Measurements from ENCODE around the gene CEP295NL. TPM values are rescaled to one million over a fixed set of nuclear protein-coding genes. Genes with fewer than 3 reads are reported as not detected.
A peak's percentile ranks its signal among the peaks of the same experiment; 100 is the strongest.

Gene CEP295NL
- total and polyA plus RNA-seq, 2 of the 13 experiments (the other 11 are each of a cell fraction or from before 2014, with no cell fraction given): not detected

GRCh38 chr17:78925662-78926555 is 22.9 kb upstream of the CEP295NL start (continued):
- TF ChIP-seq, protein P1, sequence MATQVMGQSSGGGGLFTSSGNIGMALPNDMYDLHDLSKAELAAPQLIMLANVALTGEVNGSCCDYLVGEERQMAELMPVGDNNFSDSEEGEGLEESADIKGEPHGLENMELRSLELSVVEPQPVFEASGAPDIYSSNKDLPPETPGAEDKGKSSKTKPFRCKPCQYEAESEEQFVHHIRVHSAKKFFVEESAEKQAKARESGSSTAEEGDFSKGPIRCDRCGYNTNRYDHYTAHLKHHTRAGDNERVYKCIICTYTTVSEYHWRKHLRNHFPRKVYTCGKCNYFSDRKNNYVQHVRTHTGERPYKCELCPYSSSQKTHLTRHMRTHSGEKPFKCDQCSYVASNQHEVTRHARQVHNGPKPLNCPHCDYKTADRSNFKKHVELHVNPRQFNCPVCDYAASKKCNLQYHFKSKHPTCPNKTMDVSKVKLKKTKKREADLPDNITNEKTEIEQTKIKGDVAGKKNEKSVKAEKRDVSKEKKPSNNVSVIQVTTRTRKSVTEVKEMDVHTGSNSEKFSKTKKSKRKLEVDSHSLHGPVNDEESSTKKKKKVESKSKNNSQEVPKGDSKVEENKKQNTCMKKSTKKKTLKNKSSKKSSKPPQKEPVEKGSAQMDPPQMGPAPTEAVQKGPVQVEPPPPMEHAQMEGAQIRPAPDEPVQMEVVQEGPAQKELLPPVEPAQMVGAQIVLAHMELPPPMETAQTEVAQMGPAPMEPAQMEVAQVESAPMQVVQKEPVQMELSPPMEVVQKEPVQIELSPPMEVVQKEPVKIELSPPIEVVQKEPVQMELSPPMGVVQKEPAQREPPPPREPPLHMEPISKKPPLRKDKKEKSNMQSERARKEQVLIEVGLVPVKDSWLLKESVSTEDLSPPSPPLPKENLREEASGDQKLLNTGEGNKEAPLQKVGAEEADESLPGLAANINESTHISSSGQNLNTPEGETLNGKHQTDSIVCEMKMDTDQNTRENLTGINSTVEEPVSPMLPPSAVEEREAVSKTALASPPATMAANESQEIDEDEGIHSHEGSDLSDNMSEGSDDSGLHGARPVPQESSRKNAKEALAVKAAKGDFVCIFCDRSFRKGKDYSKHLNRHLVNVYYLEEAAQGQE (IDR thresholded peaks at IDR 0.05; ENCODE audit: borderline replicate concordance in 1 of 2, low read depth in 1 of 2, low read length in 2 of 2): no peak; a peak in 1 of 4 replicates
- TF ChIP-seq SIX1 (CRISPR knock-in tag; IDR thresholded peaks at IDR 0.05; ENCODE audit: borderline replicate concordance) (no peak), RORA (CRISPR knock-in tag; IDR thresholded peaks at IDR 0.05) (no peak), SPEN (CRISPR knock-in tag; IDR thresholded peaks at IDR 0.05; ENCODE audit: low read depth) (0 out of 2 replicates have a peak, but pooled peaks have one; percentile 17), CBX2 (IDR thresholded peaks at IDR 0.05; ENCODE audit: low read depth, low read length) (no peak), CBX2 (CRISPR knock-in tag; IDR thresholded peaks at IDR 0.05; ENCODE audit: low read depth) (no peak), TERF1 (CRISPR knock-in tag; IDR thresholded peaks at IDR 0.05) (no peak), ZNF788 (CRISPR knock-in tag; IDR thresholded peaks at IDR 0.05; ENCODE audit: borderline replicate concordance) (peak; percentile 36; the same call in 1 of the 2 replicates), POGZ (CRISPR knock-in tag; IDR thresholded peaks at IDR 0.05) (no peak; the same call in 1 of the 2 replicates), HNRNPL (IDR thresholded peaks at IDR 0.05; ENCODE audit: low read depth, low read length) (peak; percentile 66; the same call in 1 of the 2 replicates), KAT8 (CRISPR knock-in tag; IDR thresholded peaks at IDR 0.05) (no peak), SIX4 (CRISPR knock-in tag; IDR thresholded peaks at IDR 0.05) (no peak), ZNF574 (CRISPR knock-in tag; IDR thresholded peaks at IDR 0.05) (no peak), NFRKB (IDR thresholded peaks at IDR 0.05) (no peak), ZNF235 (CRISPR knock-in tag; IDR thresholded peaks at IDR 0.05; ENCODE audit: borderline replicate concordance) (no peak)
- TF ChIP-seq, protein P2, sequence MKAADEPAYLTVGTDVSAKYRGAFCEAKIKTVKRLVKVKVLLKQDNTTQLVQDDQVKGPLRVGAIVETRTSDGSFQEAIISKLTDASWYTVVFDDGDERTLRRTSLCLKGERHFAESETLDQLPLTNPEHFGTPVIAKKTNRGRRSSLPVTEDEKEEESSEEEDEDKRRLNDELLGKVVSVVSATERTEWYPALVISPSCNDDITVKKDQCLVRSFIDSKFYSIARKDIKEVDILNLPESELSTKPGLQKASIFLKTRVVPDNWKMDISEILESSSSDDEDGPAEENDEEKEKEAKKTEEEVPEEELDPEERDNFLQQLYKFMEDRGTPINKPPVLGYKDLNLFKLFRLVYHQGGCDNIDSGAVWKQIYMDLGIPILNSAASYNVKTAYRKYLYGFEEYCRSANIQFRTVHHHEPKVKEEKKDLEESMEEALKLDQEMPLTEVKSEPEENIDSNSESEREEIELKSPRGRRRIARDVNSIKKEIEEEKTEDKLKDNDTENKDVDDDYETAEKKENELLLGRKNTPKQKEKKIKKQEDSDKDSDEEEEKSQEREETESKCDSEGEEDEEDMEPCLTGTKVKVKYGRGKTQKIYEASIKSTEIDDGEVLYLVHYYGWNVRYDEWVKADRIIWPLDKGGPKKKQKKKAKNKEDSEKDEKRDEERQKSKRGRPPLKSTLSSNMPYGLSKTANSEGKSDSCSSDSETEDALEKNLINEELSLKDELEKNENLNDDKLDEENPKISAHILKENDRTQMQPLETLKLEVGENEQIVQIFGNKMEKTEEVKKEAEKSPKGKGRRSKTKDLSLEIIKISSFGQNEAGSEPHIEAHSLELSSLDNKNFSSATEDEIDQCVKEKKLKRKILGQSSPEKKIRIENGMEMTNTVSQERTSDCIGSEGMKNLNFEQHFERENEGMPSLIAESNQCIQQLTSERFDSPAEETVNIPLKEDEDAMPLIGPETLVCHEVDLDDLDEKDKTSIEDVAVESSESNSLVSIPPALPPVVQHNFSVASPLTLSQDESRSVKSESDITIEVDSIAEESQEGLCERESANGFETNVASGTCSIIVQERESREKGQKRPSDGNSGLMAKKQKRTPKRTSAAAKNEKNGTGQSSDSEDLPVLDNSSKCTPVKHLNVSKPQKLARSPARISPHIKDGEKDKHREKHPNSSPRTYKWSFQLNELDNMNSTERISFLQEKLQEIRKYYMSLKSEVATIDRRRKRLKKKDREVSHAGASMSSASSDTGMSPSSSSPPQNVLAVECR (CRISPR knock-in tag; IDR thresholded peaks at IDR 0.05; ENCODE audit: borderline replicate concordance): peak; percentile 36; the same call in 1 of the 2 replicates

Data from HepG2 (cell line).